SU-DHL-6 (cell line): Measurements from ENCODE around the gene KAT8.

Source experiments
- H2AFZ ChIP-seq: fragments of 200-600 bp; sonication (generic); 2 replicates; pipeline ENCODE4 v1.6.1; 2014; ENCODE audit warnings: low read depth, mild to moderate bottlenecking, moderate library complexity, mixed read lengths, antibody characterized with exemption, low read length; ENCODE audit not compliant: severe bottlenecking
- H3F3A ChIP-seq: fragments of 200-600 bp; shearing (Covaris generic); 2 replicates; pipeline ENCODE4 v1.6.0; 2016; ENCODE audit warnings: antibody characterized with exemption, mild to moderate bottlenecking; ENCODE audit not compliant: insufficient read depth
- H3K27ac ChIP-seq: fragments of 200-600 bp; sonication (generic); 2 replicates; pipeline ENCODE4 v1.5.1; 2016; ENCODE audit warnings: low read depth, mild to moderate bottlenecking, low read length, moderate library complexity, mixed read lengths
- H3K27me3 ChIP-seq: fragments of 200-600 bp; sonication (generic), shearing (Covaris generic); 2 replicates; pipeline ENCODE4 v1.6.0; 2014; ENCODE audit warnings: mild to moderate bottlenecking, low read length
- H3K36me3 ChIP-seq: fragments of 200-600 bp; sonication (generic); 2 replicates; pipeline ENCODE4 v1.6.1; 2014; ENCODE audit warnings: mild to moderate bottlenecking, low read length, mixed read lengths
- H3K4me2 ChIP-seq: fragments of 300-600, 200-600 bp; shearing (Covaris generic), sonication (generic); 2 replicates; pipeline ENCODE4 v1.6.0; 2014; ENCODE audit warnings: low read length, low read depth, mild to moderate bottlenecking; ENCODE audit not compliant: poor library complexity, severe bottlenecking
- H3K4me3 ChIP-seq: fragments of 200-600 bp; sonication (generic); 2 replicates; pipeline ENCODE4 v1.5.1; 2014; ENCODE audit warnings: antibody characterized with exemption, low read length, mild to moderate bottlenecking, mixed read lengths; ENCODE audit not compliant: insufficient read depth, poor library complexity, severe bottlenecking
- H3K79me2 ChIP-seq: fragments of 200-600 bp; sonication (generic); 2 replicates; pipeline ENCODE4 v1.6.1; 2014; ENCODE audit warnings: mild to moderate bottlenecking, low read length, moderate library complexity; ENCODE audit not compliant: insufficient read depth
- H3K9ac ChIP-seq: fragments of 200-600 bp; sonication (generic); 2 replicates; pipeline ENCODE4 v1.7.0; 2014; ENCODE audit warnings: mild to moderate bottlenecking, low read length
- H3K9me2 ChIP-seq: fragments of 200-600 bp; sonication (generic); replicated peaks from 2 replicates; pipeline ENCODE4 v1.6.1; 2014; ENCODE audit warnings: low read length; ENCODE audit not compliant: insufficient read depth
- H3K9me3 ChIP-seq: fragments of 200-600 bp; sonication (generic); 2 replicates; pipeline ENCODE4 v1.6.1; 2014; ENCODE audit warnings: low read length, mixed read lengths; ENCODE audit not compliant: insufficient read depth
- H4K20me1 ChIP-seq: fragments of 200-600 bp; sonication (generic); 2 replicates; pipeline ENCODE4 v1.6.1; 2014; ENCODE audit warnings: low read depth, mild to moderate bottlenecking, antibody characterized with exemption, low read length, moderate library complexity, mixed read lengths
- CTCF ChIP-seq: fragments of 200-600 bp; sonication (generic); IDR thresholded peaks from one replicate; pipeline ENCODE4 v1.5.1; 2017; ENCODE audit warnings: antibody characterized with exemption, mild to moderate bottlenecking, low read length, moderate library complexity; ENCODE audit not compliant: insufficient read depth, poor library complexity, severe bottlenecking
- EZH2phosphoT487 ChIP-seq: fragments of 200-600 bp; sonication (generic), shearing (Covaris generic); conservative IDR thresholded peaks from 2 replicates; pipeline ENCODE4 v1.6.1; 2018; ENCODE audit warnings: mild to moderate bottlenecking, antibody characterized with exemption, low read length, moderate library complexity, mixed read lengths

The KAT8 gene

DNA sequence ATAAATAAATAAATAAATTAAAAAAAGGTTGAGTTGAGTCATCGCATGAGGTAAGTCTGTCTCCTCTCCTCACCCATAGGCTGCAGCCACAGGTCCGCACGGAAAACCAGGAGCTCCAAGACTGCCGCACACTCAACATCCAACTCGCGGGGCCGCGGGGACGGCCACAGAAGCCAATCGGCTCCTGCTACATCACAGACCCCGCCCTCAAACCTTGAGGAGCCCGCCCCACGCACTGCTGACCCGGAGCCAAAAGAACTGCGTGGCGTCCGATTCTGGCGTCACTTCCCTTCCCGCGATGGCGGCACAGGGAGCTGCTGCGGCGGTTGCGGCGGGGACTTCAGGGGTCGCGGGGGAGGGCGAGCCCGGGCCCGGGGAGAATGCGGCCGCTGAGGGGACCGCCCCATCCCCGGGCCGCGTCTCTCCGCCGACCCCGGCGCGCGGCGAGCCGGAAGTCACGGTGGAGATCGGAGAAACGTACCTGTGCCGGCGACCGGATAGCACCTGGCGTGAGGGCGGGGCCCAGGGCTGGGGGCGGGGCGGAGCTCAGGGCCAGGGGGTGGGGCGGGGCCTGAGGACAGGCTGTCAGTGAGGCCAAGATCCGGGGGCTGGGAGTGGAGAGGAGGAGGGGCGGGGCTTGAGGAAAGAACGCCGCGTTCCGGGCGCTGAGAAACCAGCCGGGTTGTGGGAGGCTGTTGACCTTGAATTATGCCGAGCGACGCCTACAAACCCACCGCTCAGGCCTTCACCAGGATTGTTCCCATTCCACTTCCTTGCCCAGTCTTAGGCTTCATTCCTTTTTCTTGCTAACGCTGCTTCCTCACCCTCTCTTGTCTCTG, at the start of gene KAT8:
Gene KAT8 (plus strand): TSS at position 281 of the 839 bp plus-strand sequence. CDS start 18 bp downstream, at position 299.
- Histone ChIP-seq H3K27ac (peak within 1 kb of the TSS; percentile 73), H3K9ac (peak within 1 kb of the TSS; percentile 70), H3K4me2 (peak within 1 kb of the TSS; percentile 92), H3F3A (0 out of 2 replicates have a peak, but pooled peaks cover 5% of the 10 kb centered on the region), H3K79me2 (peaks cover 22% of the 10 kb centered on the region), H2AFZ (peak within 1 kb of the TSS; percentile 77), H3K27me3 (no peaks in the 10 kb centered on the region), H3K36me3 (peaks cover 12% of the 10 kb centered on the region; the same call in 1 of the 2 replicates), H4K20me1 (peaks cover 8% of the 10 kb centered on the region; the same call in 1 of the 2 replicates), H3K4me3 (peak within 1 kb of the TSS; percentile 88), H3K9me2 (no peaks in the 10 kb centered on the region), H3K9me3 (no peaks in the 10 kb centered on the region)
- TF ChIP-seq CTCF (no peak), EZH2phosphoT487 (no peak)

GRCh38 chr16:31071861-31072260, 45.6 kb upstream of the KAT8 start:
- Histone ChIP-seq H3K9ac (peak overlapping the region; percentile 77), H3K27me3 (no peaks in the 10 kb centered on the region), H3K36me3 (no peaks in the 10 kb centered on the region), H3F3A (peaks cover 7% of the 10 kb centered on the region; the same call in 1 of the 2 replicates), H3K79me2 (peaks cover 65% of the 10 kb centered on the region), H3K4me2 (peak overlapping the region; percentile 91), H3K27ac (peak overlapping the region; percentile 68; the same call in 1 of the 2 replicates), H3K9me2 (no peaks in the 10 kb centered on the region), H2AFZ (no peak overlapping the region), H4K20me1 (no peaks in the 10 kb centered on the region), H3K4me3 (peak overlapping the region; percentile 79), H3K9me3 (no peaks in the 10 kb centered on the region)
- TF ChIP-seq EZH2phosphoT487 (no peak), CTCF (no peak)

DNA sequence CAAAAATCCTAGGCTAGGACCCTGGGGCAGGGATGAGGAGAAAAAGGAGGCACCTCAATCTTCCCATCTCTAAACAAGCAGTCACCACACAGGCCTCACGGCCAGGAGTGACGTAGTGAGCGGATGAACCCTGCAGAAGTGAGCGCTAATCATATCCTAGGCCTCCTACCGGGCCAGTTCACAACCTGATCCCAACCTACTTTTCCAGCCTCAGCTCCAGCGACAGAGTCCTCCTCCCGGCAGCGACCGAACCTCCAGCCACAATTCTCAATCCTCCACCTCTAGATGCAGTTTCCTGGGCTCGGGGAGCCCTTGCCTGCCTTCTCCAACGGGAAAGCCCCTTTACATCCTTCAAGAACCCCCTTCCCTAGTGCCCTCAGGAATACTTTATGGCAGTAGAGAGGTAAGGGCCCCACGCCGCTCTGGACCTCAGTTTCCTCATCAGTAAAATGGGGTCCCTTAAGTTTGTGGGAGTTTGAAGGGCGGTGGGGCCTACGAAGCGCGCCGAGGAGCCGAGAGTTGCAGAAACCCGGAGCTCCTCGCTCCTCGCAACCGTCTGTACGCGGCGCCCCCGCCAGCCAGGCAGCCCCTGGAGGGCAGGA, 44.8 kb upstream of the KAT8 start:
- H3K79me2 ChIP-seq = peaks cover 62% of the 10 kb centered on the region
- peak overlapping the region; percentile 79 for H3K4me3 ChIP-seq
- H3K9ac ChIP-seq = peak overlapping the region; percentile 77
- TF ChIP-seq CTCF = no peak
- no peaks in the 10 kb centered on the region for H3K9me2 ChIP-seq
- no peaks in the 10 kb centered on the region for H3K36me3 ChIP-seq
- peak overlapping the region; percentile 68 for H3K27ac ChIP-seq
- peaks cover 7% of the 10 kb centered on the region; the same call in 1 of the 2 replicates for H3F3A ChIP-seq
- H4K20me1 ChIP-seq = no peaks in the 10 kb centered on the region
- no peaks in the 10 kb centered on the region for H3K27me3 ChIP-seq
- peak overlapping the region; percentile 77 for H2AFZ ChIP-seq
- no peaks in the 10 kb centered on the region for H3K9me3 ChIP-seq
- H3K4me2 ChIP-seq = peak overlapping the region; percentile 91
